GM19324 (cell line): ENCODE results near the gene SYNCRIP.
"Not testable (repeated sequence)": the region's sequence is repeated elsewhere in the genome, so short reads cannot be mapped to it uniquely, and the experiment has no call there.

ENCODE experiments used
- ATAC-seq: cut with Tn5 transposase; IDR thresholded peaks from one replicate; pipeline ENCODE4 v1.9.1; 2021; ENCODE audit warnings: mild to moderate bottlenecking, moderate library complexity; ENCODE audit not compliant: unreplicated experiment, low FRiP score

SYNCRIP gene

GRCh38 chr6:85672050-85672449 lies 29.4 kb upstream of the SYNCRIP start:
- ATAC-seq: no peak

- ATAC-seq: no peak
Observed at GRCh38 chr6:85670573-85670972, 27.9 kb upstream of the SYNCRIP start.

GRCh38 chr6:85669735-85670194 lies 27.1 kb upstream of the SYNCRIP start:
- peak; percentile 92 for ATAC-seq

GRCh38 chr6:85662251-85662650 lies 19.6 kb upstream of the SYNCRIP start:
- ATAC-seq: no peak

GRCh38 chr6:85660181-85660611 lies 17.5 kb upstream of the SYNCRIP start:
- no peak for ATAC-seq

GRCh38 chr6:85650606-85651005 lies 7.9 kb upstream of the SYNCRIP start:
- ATAC-seq: no peak

GRCh38 chr6:85644279-85644762 lies 1.6 kb upstream of the SYNCRIP start:
- ATAC-seq: no peak

GRCh38 chr6:85643537-85644278 lies 1.0 kb upstream of the SYNCRIP start:
- peak; percentile 57 for ATAC-seq

- ATAC-seq: no peak
Observed at GRCh38 chr6:85641897-85642773, 551 bp downstream of the SYNCRIP start.

GRCh38 chr6:85641522-85641896 lies 1.2 kb downstream of the SYNCRIP start:
- no peak for ATAC-seq

- ATAC-seq: no peak
Observed at GRCh38 chr6:85640821-85641220, 1.9 kb downstream of the SYNCRIP start.

GRCh38 chr6:85637579-85637978 lies 5.1 kb downstream of the SYNCRIP start:
- no peak for ATAC-seq

- ATAC-seq: no peak
Observed at GRCh38 chr6:85632164-85632942, 10.3 kb downstream of the SYNCRIP start.

GRCh38 chr6:85631117-85631516 lies 11.6 kb downstream of the SYNCRIP start:
- ATAC-seq: not testable (repeated sequence)

GRCh38 chr6:85628353-85628752 lies 14.3 kb downstream of the SYNCRIP start:
- ATAC-seq: no peak

- ATAC-seq: no peak
Observed at GRCh38 chr6:85620308-85620707, 22.4 kb downstream of the SYNCRIP start.

GRCh38 chr6:85614780-85615179 lies 27.9 kb downstream of the SYNCRIP start:
- ATAC-seq: no peak

GRCh38 chr6:85612690-85613474 lies 29.8 kb downstream of the SYNCRIP start:
- no peak for ATAC-seq

GRCh38 chr6:85610182-85610895 lies 32.3 kb downstream of the SYNCRIP start:
- no peak for ATAC-seq
